Sigmoid colon (tissue), 7 donors: ENCODE data around the gene MRPL55. TPM values are rescaled to one million over a fixed set of nuclear protein-coding genes. Genes with fewer than 3 reads are reported as not detected.

ENCODE experiments used
- DNase-seq: peaks from one replicate; pipeline ENCODE4 v3.0.0-alpha.2; 2019
- H3K27ac ChIP-seq, 4 donors: fragments of 200-600 bp; sonication (generic); one replicate each; pipeline ENCODE4 v1.5.1; 2016 to 2019; ENCODE audit warnings: mild to moderate bottlenecking in 1 of 4
- H3K27me3 ChIP-seq, 3 donors: fragments of 200-600 bp; sonication (generic); one replicate each; pipeline ENCODE4 v1.5.1; 2019; ENCODE audit warnings: mild to moderate bottlenecking in 1 of 3
- H3K36me3 ChIP-seq, 4 donors: fragments of 200-600 bp; sonication (generic); one replicate each; pipeline ENCODE4 v1.5.1; 2016 to 2019
- H3K4me1 ChIP-seq, 4 donors: fragments of 200-600 bp; sonication (generic); one replicate each; pipeline ENCODE4 v1.5.1; 2017 to 2019
- H3K4me3 ChIP-seq, 4 donors: fragments of 200-600 bp; sonication (generic); one replicate each; pipeline ENCODE4 v1.5.1; 2017 to 2019; ENCODE audit warnings: mild to moderate bottlenecking in 2 of 4, moderate library complexity in 1 of 4
- H3K9me3 ChIP-seq, 4 donors: fragments of 200-600 bp in 3 of 4; sonication (generic) in 3 of 4; one replicate each; pipeline versions ENCODE4 v1.5.1 to v1.6.1; 2013 to 2019
- EP300 ChIP-seq, 4 donors: sonication (generic); formaldehyde crosslinking; IDR thresholded peaks; one replicate each; pipeline ENCODE4 v1.6.1; 2017; ENCODE audit warnings: antibody characterized with exemption in 4 of 4
- POLR2A ChIP-seq, 2 donors: fragments of 450-650 bp; IDR thresholded peaks; one replicate each; pipeline ENCODE4 v1.6.1; 2016; ENCODE audit warnings: antibody characterized with exemption in 2 of 2, mild to moderate bottlenecking in 2 of 2, moderate library complexity in 2 of 2
- POLR2AphosphoS5 ChIP-seq, 4 donors: sonication (generic); formaldehyde crosslinking; IDR thresholded peaks; one replicate each; pipeline ENCODE4 v1.6.1; 2017; ENCODE audit warnings: antibody characterized with exemption in 4 of 4
- WGBS, 2 donors: extraction: QIAGEN DNeasy Blood & Tissue Kit; methylation state at CpG; one replicate each; pipeline ENCODE4 v1.1.7; 2013; 5-methylcytosine and 5-hydroxymethylcytosine counted together
- intact Hi-C: fragments of 100-400 bp; cut with DNase I; formaldehyde crosslinking; loops from one replicate; pipeline ENCODE4 v1.15.1; 2023
- polyA plus RNA-seq, 3 donors: library from polyadenylated mRNA; stranded (reverse); fragments of 200-250 nt; gene quantifications; one replicate each; pipeline ENCODE4 v1.2.3, GENCODE V29; 2013
- total RNA-seq, 4 donors: library from RNA; depleted of rRNA; stranded (reverse); fragments of >200 nt; gene quantifications; one replicate each; pipeline ENCODE4 v1.1.0, GENCODE V29; 2016
- TF ChIP-seq, protein P1 (sequence below), 4 experiments: fragments of 450-650 bp in 3 of 4; fragments of 200-600 bp in 1 of 4; IDR thresholded peaks; one replicate each; pipeline ENCODE4 v1.5.1; 2016 to 2019; ENCODE audit warnings: antibody characterized with exemption in 4 of 4, mild to moderate bottlenecking in 3 of 4, moderate library complexity in 2 of 4
- donor health status: healthy with polysubstance abuse.
- donor health status: Bipolar disorder and iron deficiency.
- donor health status: healthy.

The MRPL55 gene
- total and polyA plus RNA-seq, 7 donors, result 53.5 to 90.6 (median 77.4) TPM

DNA sequence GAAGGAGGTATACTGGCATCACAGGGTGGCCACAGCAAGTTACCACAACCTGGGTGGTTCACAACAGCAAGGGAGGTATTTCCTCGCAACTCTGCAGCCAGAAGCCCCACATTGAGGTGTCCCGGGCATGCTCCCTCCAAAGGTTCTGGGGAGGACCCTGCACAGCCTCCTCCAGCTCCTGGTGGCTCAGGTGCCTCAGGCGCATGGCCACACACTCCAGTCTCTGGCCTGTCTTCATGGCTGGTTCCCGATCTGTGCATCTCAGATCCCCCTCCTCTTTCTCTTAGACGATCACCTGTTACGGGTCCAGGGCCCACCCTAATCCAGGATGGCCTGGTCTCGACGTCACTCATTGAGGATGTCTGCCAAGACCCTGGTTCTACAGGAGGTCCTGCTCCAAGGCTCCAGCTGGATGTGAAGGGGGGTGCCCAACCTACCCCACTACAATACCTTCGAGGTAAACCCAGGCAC is 33.3 kb downstream of the MRPL55 start:
- DNase-seq, result peak; percentile 48
- Histone ChIP-seq H3K27me3 (peaks cover 2 to 21% (median 3%) of the 10 kb centered on the region in 3 donors), H3K9me3 (no peaks in the 10 kb centered on the region), H3K36me3 (no peaks in the 10 kb centered on the region), H3K4me3 (no peak overlapping the region), H3K27ac (no peak overlapping the region), H3K4me1 (peaks cover 0 to 19% (median 3%) of the 10 kb centered on the region in 4 donors)
- TF ChIP-seq, protein P1, sequence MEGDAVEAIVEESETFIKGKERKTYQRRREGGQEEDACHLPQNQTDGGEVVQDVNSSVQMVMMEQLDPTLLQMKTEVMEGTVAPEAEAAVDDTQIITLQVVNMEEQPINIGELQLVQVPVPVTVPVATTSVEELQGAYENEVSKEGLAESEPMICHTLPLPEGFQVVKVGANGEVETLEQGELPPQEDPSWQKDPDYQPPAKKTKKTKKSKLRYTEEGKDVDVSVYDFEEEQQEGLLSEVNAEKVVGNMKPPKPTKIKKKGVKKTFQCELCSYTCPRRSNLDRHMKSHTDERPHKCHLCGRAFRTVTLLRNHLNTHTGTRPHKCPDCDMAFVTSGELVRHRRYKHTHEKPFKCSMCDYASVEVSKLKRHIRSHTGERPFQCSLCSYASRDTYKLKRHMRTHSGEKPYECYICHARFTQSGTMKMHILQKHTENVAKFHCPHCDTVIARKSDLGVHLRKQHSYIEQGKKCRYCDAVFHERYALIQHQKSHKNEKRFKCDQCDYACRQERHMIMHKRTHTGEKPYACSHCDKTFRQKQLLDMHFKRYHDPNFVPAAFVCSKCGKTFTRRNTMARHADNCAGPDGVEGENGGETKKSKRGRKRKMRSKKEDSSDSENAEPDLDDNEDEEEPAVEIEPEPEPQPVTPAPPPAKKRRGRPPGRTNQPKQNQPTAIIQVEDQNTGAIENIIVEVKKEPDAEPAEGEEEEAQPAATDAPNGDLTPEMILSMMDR (IDR thresholded peaks at IDR 0.05), result no peak
- TF ChIP-seq POLR2AphosphoS5 (IDR thresholded peaks at IDR 0.05) (no peak), EP300 (IDR thresholded peaks at IDR 0.05) (no peak), POLR2A (IDR thresholded peaks at IDR 0.05) (no peak)
- intact Hi-C loops, result no loop called here
- WGBS, 2 donors, result 60 to 83% methylated on average over 9 of the region's 9 CpGs

DNA sequence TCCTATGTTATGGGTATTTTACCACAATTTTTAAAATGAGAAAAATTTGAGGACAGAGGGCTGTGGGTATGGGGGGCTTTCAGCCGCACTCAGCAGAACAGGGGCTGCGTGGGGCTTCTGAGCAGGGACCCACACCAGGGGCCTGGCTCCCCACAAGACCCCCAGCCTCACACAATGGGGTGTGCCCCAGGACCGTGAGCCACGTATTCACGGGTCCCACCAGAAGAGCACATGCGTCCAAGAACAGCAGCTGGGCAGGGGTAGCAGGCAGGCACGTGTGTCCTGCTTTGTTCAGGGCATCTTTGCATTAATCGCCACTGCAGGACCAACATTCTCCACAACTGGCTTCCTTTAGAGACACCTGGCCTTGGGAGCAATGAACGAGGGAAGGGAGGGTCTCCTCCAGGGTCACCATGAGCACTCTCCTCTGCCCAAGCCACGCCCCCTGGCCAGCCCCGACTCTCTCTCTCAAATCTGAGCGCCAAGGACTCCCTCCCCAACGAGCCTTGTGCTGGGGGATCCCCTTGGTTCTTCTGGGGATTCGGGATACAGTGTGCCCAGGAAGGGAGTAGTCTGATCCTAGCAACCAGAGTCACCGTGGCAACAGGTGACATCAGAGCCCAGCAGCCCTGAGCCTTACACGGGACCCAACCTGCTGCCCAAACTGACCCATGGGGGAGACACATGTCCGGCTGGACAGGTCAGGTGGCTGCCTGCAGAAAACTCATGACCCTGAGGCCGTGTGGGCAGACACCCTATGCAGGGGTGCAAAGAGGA is 34.0 kb downstream of the MRPL55 start:
- 22 to 56% methylated on average over 18 of the region's 18 CpGs for WGBS, 2 donors
- intact Hi-C loops, result no loop called here

DNA sequence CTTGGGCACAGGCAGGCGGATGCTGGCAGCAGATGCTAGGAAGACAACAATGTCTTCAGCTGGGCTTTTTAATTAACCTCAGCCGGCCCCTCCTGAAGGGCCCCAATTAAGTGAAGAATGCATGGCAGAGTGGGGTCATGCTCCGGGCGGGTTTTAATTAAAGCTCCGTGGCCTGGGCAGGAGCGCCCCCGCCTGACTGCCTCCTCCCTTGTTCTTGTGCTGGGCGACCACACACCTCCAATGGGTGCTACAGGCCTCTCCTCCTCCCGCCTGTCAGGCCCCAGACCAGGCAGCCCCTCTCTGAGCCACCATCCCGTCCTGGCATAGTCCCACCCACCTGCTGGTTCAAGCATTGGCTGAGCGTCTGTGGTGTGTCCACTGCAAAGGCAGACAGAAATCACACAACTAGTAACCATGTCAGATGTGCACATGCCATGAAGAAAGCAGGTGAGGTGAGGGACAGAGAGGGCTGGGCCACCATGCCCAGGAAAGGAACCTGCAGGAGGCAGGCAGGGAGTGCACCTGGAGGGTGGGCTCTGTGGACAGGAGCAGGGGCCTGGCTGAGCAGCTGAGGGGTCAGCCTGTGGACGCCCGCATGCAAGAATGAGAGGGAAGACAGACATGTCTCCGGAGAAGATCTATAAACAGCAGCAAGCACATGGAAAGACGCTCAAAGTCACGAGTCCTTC is 35.1 kb downstream of the MRPL55 start:
- Histone ChIP-seq H3K36me3 (no peaks in the 10 kb centered on the region), H3K27me3 (peaks cover 3 to 31% (median 7%) of the 10 kb centered on the region in 3 donors), H3K27ac (no peak overlapping the region), H3K4me1 (peaks cover 0 to 12% (median 0%) of the 10 kb centered on the region in 4 donors), H3K4me3 (no peak overlapping the region), H3K9me3 (no peaks in the 10 kb centered on the region)
- DNase-seq, result peak; percentile 53
- WGBS, 2 donors, result 27 to 41% methylated on average over 16 of the region's 16 CpGs
- intact Hi-C loops, result no loop called here
- TF ChIP-seq POLR2AphosphoS5 (IDR thresholded peaks at IDR 0.05) (no peak), POLR2A (IDR thresholded peaks at IDR 0.05) (no peak), EP300 (IDR thresholded peaks at IDR 0.05) (no peak)
- TF ChIP-seq, protein P1 (IDR thresholded peaks at IDR 0.05), result no peak

More for the DNA sequence above, 34.0 kb downstream of the MRPL55 start:
- H3K27ac ChIP-seq, result no peak overlapping the region
- TF ChIP-seq POLR2AphosphoS5 (IDR thresholded peaks at IDR 0.05) (no peak), EP300 (IDR thresholded peaks at IDR 0.05) (no peak), POLR2A (IDR thresholded peaks at IDR 0.05) (no peak)
- TF ChIP-seq, protein P1 (IDR thresholded peaks at IDR 0.05), result no peak
- peaks cover 0 to 12% (median under 1%) of the 10 kb centered on the region in 4 donors for H3K4me1 ChIP-seq
- DNase-seq, result peak; percentile 62
- no peak overlapping the region for H3K4me3 ChIP-seq
- no peaks in the 10 kb centered on the region for H3K9me3 ChIP-seq
- H3K36me3 ChIP-seq, result no peaks in the 10 kb centered on the region
- peaks cover 3 to 24% (median 7%) of the 10 kb centered on the region in 3 donors for H3K27me3 ChIP-seq

DNA sequence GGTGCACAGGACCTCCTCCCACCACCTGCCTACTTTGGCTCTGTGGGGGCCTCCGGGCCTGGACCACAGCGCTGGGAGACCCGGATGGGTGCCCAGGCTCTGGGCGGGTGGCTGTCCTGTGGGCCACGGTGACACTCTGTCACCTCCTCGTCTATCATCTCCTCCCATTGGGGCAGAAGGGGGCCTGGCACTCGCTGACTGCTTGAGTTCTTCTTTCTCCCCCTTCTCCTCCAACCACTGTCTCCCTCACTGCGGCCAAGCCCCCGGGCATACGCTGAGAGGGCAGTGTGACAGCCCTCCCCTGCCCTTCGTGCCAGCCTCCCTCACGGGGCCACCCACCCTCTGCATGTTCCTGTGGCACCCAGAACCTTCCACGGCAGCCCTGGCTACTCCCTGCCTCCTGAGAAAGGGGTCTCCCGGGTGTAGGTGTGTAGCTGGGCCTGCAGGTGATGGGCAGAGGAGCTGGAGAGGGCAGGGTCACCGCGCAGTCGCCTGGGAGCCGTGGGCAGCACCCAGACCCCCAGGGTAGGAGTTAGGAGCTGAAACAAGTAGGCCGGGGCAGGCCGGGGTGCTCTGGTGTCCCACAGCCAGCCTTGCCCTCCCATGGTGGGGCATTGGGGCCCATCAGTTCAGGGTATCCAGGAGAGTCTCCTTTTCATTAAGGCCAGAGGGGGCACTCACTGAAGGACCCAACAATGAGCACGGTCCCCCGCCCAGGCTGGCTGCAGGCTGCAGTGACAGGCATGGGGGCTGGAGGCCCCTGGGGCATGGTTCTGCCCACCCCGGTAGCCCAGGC is 35.8 kb downstream of the MRPL55 start:
- Histone ChIP-seq H3K27ac (no peak overlapping the region), H3K36me3 (no peaks in the 10 kb centered on the region), H3K4me3 (no peak overlapping the region), H3K27me3 (peaks cover 3 to 36% (median 7%) of the 10 kb centered on the region in 3 donors), H3K9me3 (no peaks in the 10 kb centered on the region), H3K4me1 (peaks cover 0 to 12% (median 0%) of the 10 kb centered on the region in 4 donors)
- intact Hi-C loops, result no loop called here
- TF ChIP-seq, protein P1 (IDR thresholded peaks at IDR 0.05), result no peak
- TF ChIP-seq POLR2AphosphoS5 (IDR thresholded peaks at IDR 0.05) (no peak), EP300 (IDR thresholded peaks at IDR 0.05) (no peak), POLR2A (IDR thresholded peaks at IDR 0.05) (no peak)
- WGBS, 2 donors, result 48 to 70% methylated on average over 23 of the region's 23 CpGs
- DNase-seq, result peak; percentile 56
